ENCODE data around the gene KLHL1.

GRCh38 chr13:69856331-69856730 lies 251.9 kb downstream of the KLHL1 start:
- no peak for TF ChIP-seq CTCF (IDR thresholded peaks at IDR 0.05 in 4 of 5, conservative IDR thresholded peaks at IDR 0.05 in 1 of 5)
- TF ChIP-seq POLR2A (IDR thresholded peaks at IDR 0.05) = no peak
